Epithelial cell of proximal tubule (primary cell): Measurements from ENCODE around the gene MAP3K10. TPM values are rescaled to one million over a fixed set of nuclear protein-coding genes. Genes with fewer than 3 reads are reported as not detected.
A peak's percentile ranks its signal among the peaks of the same experiment; 100 is the strongest.

Experiments used
- DNase-seq: peaks from one replicate; pipeline ENCODE4 v3.0.0-alpha.2; 2011; ENCODE audit warnings: low read depth
- H3K4me3 ChIP-seq: 2 replicates; pipeline ENCODE4 v1.5.1; 2011; ENCODE audit warnings: low read depth, mild to moderate bottlenecking, low read length
- total RNA-seq: library from RNA; depleted of rRNA; stranded (reverse); fragments of >200 nt; gene quantifications from 2 replicates; pipeline ENCODE4 v1.2.3, GENCODE V29; 2015
- TF ChIP-seq, protein P1 (sequence below): conservative IDR thresholded peaks from 2 replicates; pipeline ENCODE4 v1.5.1; 2012; ENCODE audit warnings: low read depth, mild to moderate bottlenecking, low read length

Gene MAP3K10
- total RNA-seq, 1 donor from 2014 or later, result 9.9 TPM

DNA sequence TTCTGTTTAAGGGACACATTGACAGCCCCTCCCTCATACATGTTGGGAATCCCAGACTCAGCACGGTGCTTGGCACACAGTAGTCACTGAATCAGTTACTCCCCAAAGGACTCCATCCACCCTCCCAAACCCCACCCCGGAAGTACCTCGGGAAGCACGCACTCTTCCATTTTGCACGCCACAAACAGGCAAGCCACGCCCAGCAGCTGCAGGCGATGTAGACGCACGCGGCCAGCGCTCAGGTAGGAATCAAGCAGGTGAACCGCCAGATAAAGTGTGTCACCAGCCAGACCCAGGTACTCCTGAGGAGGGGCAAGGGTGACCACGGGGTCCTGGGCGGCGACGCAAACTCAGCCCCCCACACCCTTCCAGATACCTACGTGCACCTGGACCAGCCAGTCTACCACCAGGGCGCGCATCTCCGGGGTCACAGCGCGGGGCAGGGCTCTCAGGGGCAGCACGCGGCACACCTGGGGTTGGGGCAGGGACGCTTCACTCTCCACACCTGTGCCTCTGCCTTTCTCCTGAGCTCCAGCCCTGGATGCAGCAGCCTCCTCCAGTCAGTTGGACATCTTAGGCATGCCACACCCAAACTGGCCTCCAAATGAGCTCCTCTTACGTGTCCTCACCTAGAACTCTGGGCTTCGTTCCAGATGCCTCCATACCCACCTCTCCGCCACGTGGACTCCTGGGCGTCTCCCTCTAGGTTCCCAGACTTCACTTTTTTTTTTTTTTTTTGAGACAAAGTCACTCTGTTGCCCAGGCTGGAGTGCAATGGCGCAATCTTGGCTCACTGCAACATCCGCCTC lies 33.3 kb downstream of the MAP3K10 start:
- TF ChIP-seq, protein P1, sequence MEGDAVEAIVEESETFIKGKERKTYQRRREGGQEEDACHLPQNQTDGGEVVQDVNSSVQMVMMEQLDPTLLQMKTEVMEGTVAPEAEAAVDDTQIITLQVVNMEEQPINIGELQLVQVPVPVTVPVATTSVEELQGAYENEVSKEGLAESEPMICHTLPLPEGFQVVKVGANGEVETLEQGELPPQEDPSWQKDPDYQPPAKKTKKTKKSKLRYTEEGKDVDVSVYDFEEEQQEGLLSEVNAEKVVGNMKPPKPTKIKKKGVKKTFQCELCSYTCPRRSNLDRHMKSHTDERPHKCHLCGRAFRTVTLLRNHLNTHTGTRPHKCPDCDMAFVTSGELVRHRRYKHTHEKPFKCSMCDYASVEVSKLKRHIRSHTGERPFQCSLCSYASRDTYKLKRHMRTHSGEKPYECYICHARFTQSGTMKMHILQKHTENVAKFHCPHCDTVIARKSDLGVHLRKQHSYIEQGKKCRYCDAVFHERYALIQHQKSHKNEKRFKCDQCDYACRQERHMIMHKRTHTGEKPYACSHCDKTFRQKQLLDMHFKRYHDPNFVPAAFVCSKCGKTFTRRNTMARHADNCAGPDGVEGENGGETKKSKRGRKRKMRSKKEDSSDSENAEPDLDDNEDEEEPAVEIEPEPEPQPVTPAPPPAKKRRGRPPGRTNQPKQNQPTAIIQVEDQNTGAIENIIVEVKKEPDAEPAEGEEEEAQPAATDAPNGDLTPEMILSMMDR, result no peak
- no peak for DNase-seq
- no peak overlapping the region for H3K4me3 ChIP-seq

DNA sequence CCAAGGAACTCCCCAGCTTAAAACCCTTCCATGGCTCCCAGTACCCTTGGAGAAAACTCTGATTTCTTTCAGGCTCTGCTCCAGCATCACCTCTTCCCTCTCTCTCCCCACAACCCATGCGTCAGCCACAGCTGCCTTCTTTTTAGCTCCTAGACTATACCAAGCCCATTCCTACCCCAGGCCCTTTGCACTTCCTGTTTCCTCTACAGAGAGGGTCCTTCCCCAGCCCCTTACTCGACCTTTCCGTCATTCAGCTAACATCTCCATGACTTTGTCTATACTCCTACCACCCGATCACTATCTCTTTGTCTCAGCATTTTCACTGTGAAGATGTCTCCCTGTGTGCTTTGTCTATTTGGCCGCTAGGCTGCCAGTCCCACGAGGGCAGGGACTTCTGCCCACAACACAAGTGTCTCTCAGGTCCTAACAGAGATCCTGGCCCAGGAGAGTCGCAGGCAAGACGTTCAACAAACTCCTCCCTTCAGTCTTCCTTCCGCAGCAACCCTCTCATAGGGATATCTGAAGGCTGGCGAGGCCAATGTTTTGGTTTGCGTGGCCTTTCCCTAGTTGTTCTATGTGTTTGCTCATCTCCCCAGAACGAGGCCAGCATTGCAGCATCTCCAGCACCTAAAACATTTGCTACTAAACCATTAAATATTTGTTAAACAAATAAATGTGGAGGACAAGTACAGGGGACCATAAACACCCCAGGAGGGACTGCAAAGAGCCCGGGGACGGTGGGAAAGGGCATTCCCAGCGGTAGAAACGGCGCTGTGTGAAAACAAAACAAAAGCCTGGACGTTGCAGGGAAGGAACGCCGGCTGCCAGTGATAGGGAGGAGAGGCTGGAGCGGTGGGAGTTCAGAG lies 34.4 kb downstream of the MAP3K10 start:
- DNase-seq, result no peak
- peak overlapping the region; percentile 33 for H3K4me3 ChIP-seq
- TF ChIP-seq, protein P1, result no peak

DNA sequence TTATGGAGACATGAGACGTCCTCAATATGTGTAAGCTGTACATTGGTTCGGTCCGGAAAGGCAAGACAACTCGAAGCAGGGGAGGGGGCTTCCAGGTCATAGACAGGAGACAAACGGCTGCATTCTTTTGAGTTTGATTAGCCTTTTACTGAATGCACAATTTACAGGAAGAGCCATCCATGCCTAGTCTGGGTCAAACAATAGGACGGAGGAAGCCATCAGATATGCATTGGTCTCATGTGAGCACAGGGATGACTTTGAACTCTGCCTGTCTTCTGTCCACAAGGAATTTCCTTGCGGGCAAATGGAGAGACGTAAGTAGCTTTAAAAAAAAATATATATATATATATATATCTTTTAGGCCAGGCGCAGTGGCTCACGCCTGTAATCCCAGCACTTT lies 37.1 kb downstream of the MAP3K10 start:
- DNase-seq, result no peak
- H3K4me3 ChIP-seq, result no peak overlapping the region
- TF ChIP-seq, protein P1, result no peak

DNA sequence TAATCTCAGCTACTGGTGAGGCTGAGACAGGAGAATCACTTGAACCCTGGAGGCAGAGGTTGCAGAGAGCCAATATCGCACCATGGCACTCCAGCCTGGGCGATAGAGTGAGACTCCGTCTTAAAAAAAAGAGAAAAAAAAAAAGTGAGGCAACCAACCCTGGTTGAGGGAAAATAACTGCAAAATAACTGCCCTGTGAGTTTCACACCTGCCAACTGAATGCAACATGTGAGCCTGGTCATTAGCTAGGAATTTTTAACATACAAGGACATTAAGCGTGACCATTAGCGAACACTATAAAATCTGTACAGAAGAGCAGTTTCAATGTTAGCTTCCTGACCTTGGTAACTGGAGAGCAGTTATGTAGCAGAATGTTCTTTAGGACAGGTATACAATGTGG lies 37.6 kb downstream of the MAP3K10 start:
- no peak for DNase-seq
- H3K4me3 ChIP-seq, result no peak overlapping the region
- TF ChIP-seq, protein P1, result no peak

DNA sequence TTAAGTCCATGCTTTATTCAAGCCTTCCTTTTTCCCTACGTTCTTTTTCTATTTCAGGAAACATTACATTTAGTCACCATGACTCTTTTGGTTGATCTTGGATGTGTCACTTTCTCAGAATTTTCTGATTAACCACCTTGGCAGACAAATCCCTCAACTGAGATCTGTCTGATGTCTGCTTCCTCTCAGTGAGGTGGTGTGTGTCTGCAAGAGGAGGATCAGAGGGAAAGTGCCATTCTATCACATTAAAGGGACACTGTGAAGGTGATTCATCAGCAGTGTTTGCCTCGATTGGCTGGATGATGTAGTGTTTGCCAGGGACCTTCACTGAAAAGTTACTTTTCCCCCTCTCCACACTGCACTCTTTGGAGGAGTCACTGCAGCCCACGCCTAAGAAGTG lies 38.3 kb downstream of the MAP3K10 start:
- TF ChIP-seq, protein P1, result no peak
- H3K4me3 ChIP-seq, result no peak overlapping the region
- DNase-seq, result no peak

DNA sequence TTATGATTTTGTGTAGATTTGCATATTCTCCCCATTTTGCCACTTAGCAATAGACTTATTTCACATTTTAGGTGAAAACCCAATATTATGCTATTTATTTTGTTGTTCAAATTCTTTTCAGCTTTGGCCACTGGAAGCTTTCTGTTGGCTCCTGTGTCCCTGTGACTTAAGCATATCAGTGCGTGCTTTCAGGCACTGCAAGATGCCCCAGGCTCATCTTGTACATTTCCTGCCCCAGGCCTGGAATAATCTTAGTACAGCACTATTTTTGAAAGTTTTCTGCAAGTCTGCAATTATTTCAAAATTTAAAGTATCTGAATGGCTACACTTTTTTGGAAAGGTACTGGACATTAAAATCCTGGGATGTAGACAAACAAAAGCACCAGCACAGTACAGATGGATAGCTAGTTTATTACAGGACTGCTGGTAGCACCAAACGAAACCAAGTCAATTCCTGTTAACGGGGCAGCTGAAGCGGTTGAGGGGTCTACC lies 38.7 kb downstream of the MAP3K10 start:
- TF ChIP-seq, protein P1, result no peak
- no peak for DNase-seq
- no peak overlapping the region for H3K4me3 ChIP-seq
